ENCODE results near the gene MUC6. TPM values are rescaled to one million over a fixed set of nuclear protein-coding genes. Genes with fewer than 3 reads are reported as not detected.

Gene MUC6
- total RNA-seq, 1 donor, result not detected

GRCh38 chr11:1026641-1027482, 9.7 kb downstream of the MUC6 start:
- H3K4me3 ChIP-seq (ENCODE audit: low read depth, low read length), result no peak overlapping the region
- no peak for TF ChIP-seq CTCF (IDR thresholded peaks at IDR 0.05; ENCODE audit: insufficient read depth, low read length)
- no peak for DNase-seq (ENCODE audit: low read depth)

- H3K4me3 ChIP-seq (ENCODE audit: low read depth, low read length), result no peak overlapping the region
- no peak for DNase-seq (ENCODE audit: low read depth)
- TF ChIP-seq CTCF (IDR thresholded peaks at IDR 0.05; ENCODE audit: insufficient read depth, low read length), result no peak
Observed at GRCh38 chr11:1026163-1026450, 10.4 kb downstream of the MUC6 start.

- no peak for TF ChIP-seq CTCF (IDR thresholded peaks at IDR 0.05; ENCODE audit: insufficient read depth, low read length)
- no peak overlapping the region for H3K4me3 ChIP-seq (ENCODE audit: low read depth, low read length)
- no peak for DNase-seq (ENCODE audit: low read depth)
Observed at GRCh38 chr11:1025410-1026162, 10.9 kb downstream of the MUC6 start.

GRCh38 chr11:1024597-1025409, 11.7 kb downstream of the MUC6 start:
- no peak for TF ChIP-seq CTCF (IDR thresholded peaks at IDR 0.05; ENCODE audit: insufficient read depth, low read length)
- no peak overlapping the region for H3K4me3 ChIP-seq (ENCODE audit: low read depth, low read length)
- no peak for DNase-seq (ENCODE audit: low read depth)

- no peak for TF ChIP-seq CTCF (IDR thresholded peaks at IDR 0.05; ENCODE audit: insufficient read depth, low read length)
- no peak for DNase-seq (ENCODE audit: low read depth)
- no peak overlapping the region for H3K4me3 ChIP-seq (ENCODE audit: low read depth, low read length)
Observed at GRCh38 chr11:1023811-1024596, 12.5 kb downstream of the MUC6 start.

Data from fibroblast of the aortic adventitia (primary cell).